Fibroblast of skin of scalp (primary cell): ENCODE data around the gene CTAGE8.
"Not testable (repeated sequence)": the region's sequence is repeated elsewhere in the genome, so short reads cannot be mapped to it uniquely, and the experiment has no call there.

ENCODE experiments used
- DNase-seq: peaks from one replicate; pipeline ENCODE4 v3.0.0-alpha.2; 2013

CTAGE8 gene

DNA sequence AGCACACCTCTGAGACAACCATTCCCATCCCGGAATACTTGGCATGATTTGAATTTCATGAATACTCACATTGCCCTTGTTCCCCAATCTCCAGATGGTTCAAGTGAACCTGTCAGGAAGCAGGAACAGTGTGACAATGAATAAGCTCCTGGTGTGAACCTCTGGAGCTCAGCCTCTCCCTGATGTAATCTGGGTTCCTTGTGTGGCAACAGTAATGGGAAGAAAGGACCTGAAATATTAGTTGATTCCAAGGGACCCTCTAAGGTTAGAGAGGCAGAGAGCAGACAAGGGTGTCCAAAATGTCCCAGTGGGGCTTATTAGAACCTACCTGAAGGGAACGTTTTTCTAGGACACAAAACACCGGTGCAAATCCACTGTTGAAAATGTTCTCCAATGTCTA, 13.0 kb downstream of the CTAGE8 start:
- DNase-seq: no peak

DNA sequence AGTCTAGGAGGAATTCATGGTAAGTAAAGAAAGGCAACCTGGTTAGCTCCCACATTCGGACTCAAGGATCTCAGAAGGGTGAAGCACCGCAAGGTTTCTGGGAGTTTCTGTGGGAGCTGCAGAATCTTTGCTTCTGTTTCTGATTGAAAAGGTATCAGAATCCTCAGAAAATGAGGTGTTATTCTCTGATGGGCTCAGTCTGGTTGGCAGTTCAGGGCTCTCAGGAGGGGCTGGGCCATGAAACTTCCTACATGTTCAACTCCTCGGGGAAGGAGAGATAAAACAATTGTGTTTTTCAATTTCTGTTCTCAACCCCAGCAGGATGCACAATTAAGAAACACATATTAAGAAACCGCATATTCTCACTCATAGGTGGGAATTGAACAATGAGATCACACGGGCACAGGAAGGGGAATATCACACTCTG, 13.6 kb downstream of the CTAGE8 start:
- DNase-seq: no peak

- DNase-seq: not testable (repeated sequence)
These were observed 16.8 kb downstream of the CTAGE8 start for GRCh38 chr7:144252307-144252706.

DNA sequence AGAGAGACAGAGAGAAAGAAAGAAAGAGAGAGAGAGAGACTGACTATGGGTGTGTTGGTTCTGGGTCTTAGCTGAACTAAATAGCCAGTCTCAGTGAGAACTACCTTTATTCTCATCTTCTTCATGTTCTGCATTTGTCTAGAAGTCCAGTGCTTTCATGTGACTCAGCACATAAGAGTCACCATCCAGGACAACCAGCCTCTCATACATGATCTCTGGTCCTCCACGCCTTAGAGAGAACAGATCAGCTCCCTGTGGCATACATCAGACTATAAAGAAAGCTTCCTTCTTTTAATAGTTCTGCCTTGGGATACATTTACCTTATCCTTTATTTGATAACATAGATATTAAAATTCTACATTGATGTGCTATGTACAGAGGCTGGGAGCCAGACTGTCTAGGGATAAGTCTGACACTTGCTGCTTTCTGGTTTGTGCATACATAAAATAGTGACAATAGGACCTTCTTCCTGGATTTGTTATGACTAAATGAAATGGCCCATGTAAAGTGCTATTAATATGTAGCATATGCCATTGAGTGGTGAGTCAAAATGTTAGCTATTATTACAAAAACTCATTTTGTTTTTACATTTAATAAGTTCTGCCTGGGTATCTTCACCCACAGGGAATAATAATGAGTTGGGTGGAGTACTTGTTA, 21.3 kb downstream of the CTAGE8 start:
- not testable (repeated sequence) for DNase-seq

- DNase-seq: not testable (repeated sequence)
These were observed 22.1 kb downstream of the CTAGE8 start for GRCh38 chr7:144246967-144247366.

GRCh38 chr7:144245372-144245771, 23.7 kb downstream of the CTAGE8 start:
- DNase-seq: not testable (repeated sequence)

DNA sequence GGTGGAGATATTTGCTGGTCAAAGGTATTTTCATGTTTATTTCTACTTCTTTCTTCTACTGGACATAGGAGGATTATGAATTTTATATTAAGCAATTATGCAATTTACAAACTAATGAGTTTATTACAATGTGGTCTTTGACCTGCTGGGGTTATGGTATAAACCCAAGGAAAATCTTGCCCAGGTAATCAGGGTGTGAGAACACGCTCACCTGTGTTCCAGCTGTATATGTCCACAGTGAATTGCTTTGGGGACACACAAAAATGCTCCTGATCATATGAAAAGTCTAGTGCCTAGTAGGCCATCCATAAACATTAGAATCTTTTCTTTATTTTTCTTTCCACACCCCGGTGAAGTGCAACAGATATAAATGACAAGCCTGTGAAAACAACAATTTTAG, 29.7 kb downstream of the CTAGE8 start, which contains the start of gene OR2A42:
Gene OR2A42 (minus strand): TSS at position 241 of the 400 bp plus-strand sequence. CDS start 6,762 bp downstream, outside the sequence.
- not testable (repeated sequence) for DNase-seq

DNA sequence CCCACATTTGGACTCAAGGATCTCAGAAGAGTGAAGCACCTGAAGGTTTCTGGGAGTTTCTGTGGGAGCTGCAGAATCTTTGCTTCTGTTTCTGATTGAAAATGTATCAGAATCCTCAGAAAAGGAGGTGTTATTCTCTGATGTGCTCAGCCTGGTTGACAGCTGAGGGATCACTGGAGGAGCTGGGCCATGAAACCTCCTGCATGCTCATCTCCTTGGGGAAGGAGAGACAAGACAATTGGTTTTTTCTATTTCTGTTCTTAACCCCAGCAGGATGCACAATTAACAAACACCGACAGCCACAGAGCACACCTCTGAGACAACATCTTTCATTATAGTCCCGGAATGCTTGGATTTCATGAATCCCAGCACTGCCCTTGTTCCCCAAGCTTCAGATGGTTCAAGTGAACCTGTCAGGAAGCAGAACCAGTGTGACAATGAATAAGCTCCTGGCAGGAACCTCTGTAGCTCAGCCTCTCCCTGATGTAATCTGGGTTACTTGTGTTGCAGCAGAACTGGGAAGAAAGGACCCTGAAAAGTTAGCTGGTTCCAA, 30.5 kb downstream of the CTAGE8 start:
- DNase-seq: not testable (repeated sequence)

DNA sequence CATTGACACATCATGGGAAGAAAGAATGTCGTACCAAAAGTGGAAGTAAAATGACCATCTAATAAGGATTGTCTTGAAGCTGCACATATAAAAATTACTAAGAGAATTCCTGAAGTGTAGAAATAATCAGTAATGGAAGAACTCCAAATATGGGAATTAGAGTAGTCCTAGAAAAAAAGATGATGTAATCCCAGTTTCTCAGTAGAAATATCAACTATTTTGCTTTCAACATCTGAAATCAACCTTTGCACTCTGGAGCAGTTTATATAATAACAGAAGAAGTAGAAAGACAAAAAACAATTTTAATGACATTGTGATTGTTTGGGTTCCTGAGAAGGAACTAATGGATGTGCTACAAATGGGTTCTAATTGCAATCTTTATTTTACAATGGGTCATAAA, 36.0 kb downstream of the CTAGE8 start:
- not testable (repeated sequence) for DNase-seq

GRCh38 chr7:144231027-144231426, 38.1 kb downstream of the CTAGE8 start:
- not testable (repeated sequence) for DNase-seq

DNA sequence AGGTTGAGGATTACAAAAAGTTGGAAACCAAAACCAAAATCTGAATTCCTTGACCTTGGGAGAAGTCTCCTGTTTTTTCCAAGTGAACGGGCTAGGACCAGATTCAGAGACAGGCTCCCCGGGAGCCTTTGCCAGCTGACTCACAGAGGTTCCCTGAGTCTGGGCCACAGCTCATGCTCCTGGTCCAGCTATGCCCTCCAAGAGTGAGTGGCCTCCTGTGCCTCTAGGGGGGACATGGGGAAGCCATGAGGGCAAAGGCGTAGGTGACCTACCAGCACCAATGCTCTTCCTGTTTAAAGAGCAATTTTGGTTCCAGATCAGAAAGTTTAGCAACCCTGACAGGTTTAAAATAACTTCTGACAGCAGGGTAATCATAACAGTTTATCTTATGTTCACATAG, 40.3 kb downstream of the CTAGE8 start:
- DNase-seq: not testable (repeated sequence)

GRCh38 chr7:144226866-144227265, 42.2 kb downstream of the CTAGE8 start:
- not testable (repeated sequence) for DNase-seq

DNA sequence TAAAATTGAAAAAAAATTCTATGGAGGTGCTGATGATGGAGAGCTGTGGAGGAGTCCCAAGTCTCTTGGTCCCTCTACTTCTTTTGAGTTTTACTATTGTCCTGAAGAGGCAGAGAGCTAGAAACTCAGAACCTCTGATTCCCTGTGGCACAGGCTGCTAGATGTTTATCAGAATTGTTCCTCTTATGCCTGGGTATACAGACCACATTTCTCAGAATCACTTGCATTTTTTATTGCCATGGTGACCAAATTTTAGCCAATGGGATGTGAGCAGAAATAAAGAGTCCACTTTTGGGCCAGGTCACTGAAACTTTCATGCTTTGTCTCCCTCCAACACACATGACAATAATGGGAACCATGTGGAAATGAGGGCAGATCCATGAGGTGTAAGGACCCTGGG, 45.4 kb downstream of the CTAGE8 start:
- DNase-seq: not testable (repeated sequence)

DNA sequence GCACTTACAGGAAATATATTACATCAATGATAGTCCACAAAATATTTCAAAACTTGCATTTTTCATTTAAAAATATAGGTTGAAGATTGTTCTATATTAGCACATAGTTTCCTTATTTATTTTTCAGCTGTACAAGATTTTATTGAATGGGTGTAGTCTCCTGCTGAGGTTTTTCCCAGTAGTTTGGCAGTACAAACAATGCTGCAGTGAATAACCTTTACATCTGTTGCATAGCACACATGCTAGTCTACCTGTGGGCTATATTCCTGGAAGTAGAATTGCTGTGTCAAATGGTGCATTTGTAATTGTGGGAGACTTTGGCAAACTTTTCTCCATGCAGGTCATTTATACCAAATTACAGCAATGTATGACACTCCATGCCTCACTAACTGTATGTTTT, 48.6 kb downstream of the CTAGE8 start:
- DNase-seq: not testable (repeated sequence)

GRCh38 chr7:144219149-144219548, 49.9 kb downstream of the CTAGE8 start:
- not testable (repeated sequence) for DNase-seq

GRCh38 chr7:144218581-144218980, 50.5 kb downstream of the CTAGE8 start:
- not testable (repeated sequence) for DNase-seq

DNA sequence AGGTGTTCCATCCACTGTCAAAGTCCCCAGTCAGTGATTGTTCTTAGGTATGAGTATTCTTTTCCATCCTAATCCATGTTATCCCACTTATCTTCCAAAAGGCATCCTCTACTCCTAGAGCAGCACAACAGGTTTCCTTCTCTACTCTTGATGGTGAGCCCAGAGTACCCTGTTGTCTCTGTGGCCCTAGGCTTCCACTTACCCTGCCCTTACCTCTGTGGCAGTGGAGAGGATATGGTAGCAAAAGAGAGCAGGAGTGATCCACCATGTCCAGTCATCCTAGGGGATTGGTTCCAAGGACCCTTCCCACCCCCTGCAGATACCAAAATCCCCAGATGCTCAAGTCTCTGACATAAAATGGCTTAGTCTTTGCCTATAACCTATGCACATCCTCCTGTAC, 51.9 kb downstream of the CTAGE8 start:
- DNase-seq: not testable (repeated sequence)
